ENCODE data around the gene MYO3B.
"Not testable (repeated sequence)": the region's sequence is repeated elsewhere in the genome, so short reads cannot be mapped to it uniquely, and the experiment has no call there.

MYO3B gene

DNA sequence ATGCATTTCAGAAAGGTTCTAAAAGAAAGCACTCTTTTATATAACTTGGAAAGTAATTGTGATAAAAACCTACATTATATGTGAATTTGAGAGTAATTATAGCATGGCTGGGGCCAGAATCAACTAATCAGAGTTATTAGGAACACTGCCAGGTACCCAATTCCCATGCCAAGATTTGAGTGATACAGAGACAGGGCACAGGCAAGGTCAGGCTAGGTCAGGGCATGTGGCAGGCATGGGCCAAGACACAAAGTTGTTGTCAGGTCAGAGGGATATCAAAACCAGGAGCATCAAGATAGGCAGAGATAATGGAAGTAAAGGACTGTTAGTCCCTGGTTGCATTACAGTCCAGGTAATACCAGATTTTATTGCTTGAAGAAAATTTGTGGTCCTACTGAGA, 87.4 kb downstream of the MYO3B start:
- no peak for DNase-seq

DNA sequence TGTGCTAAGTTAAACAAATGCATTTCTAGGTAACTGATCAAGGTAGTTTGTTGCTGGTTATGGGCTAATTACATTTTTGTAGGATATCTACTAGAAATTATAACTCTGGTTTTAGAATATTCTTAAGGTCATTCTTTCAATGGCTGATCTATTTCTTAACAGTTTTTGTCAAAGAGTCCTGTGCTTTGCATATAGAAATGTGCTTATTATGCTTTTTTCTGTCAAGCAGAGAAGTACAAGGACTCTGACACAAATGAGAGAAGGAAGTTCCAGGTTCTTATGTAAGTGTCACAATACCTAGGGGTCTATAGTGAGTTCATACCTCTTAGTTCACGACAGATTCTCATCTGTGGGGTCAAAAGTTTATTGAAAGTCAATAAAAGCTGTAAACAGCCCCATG, 88.4 kb downstream of the MYO3B start:
- DNase-seq = no peak

DNA sequence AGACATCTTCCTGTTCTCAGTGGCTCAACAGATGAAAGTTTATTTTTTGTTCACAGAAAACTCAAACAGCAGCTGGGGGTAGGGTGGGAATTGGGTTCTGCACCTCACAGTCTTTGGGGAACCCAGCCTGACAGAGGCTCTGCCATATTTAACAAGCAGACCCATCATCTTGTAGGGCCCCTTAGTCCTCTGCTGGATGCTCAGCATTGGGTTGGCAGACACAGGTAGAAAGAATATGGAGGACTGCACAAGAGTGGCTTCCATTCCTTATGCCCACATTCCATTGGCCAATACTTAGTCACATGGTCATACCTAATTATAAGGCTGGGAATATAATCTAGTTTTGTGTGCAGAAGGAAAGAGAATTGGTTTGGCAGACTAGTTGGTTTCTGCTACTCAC, 89.1 kb downstream of the MYO3B start:
- no peak for DNase-seq

DNA sequence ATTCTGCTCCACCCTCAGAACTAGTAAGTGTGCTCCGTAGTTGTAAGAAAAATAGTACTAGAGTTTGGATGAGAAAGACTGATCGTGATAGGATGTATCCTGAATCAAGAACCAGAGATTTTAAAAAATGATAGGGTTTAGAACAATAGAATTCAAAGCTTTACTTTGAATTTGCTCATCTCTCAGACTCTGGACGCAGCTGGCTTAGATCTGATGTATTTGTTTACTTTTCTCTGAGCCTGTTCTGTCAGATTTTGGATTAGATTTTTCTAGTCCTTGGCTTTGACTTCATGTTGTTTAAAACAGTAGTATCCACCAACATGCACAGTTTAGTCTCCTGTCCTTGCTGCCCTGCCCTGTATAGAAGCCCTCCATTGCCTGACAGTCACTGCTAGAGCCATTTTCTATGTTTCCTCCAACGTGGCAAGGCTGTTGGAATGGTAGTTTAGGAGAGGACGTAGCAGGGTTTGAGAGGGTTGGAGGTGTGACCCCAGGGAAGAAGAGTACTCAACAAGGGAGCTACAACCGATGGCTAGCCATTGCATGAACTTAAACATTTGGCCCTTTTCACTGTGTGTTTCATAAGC, 92.4 kb downstream of the MYO3B start:
- no peak for DNase-seq

DNA sequence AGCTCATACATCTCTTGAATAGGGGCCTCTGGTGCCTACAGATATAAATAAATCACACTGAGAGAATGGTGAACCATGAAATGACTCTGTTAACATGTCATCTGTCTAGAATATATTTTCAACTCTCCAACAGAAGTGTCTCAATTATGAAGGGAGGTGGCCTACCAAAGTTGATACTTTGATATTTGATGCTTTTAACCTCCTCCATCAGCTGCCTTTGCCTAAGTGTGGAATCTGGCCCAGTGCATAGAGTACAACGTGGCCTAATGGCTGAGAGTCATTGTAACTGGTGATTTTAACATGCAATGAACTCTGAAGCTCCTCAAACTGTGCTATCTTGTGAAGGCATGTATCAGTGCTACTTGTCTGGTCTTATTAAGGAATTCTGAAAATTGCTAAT, 93.4 kb downstream of the MYO3B start:
- DNase-seq = no peak

DNA sequence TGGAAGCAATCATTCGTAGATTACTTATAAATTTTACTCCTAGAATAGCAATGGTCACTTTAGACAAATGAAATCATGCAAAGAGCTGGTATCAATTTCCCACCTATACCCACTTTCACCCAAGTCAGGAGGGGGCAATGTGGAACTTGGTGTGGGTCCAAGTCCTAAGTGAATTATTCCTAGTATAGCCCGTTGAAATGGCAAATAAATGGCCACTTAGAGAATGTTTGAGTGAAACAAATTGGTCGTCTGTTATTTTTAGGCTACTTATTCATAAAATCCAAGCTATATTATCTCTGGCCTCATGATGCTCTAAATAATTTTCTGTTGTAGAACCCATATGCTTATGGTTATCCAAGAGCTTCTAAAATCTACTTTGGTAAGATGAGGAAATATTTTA, 98.1 kb downstream of the MYO3B start:
- no peak for DNase-seq

DNA sequence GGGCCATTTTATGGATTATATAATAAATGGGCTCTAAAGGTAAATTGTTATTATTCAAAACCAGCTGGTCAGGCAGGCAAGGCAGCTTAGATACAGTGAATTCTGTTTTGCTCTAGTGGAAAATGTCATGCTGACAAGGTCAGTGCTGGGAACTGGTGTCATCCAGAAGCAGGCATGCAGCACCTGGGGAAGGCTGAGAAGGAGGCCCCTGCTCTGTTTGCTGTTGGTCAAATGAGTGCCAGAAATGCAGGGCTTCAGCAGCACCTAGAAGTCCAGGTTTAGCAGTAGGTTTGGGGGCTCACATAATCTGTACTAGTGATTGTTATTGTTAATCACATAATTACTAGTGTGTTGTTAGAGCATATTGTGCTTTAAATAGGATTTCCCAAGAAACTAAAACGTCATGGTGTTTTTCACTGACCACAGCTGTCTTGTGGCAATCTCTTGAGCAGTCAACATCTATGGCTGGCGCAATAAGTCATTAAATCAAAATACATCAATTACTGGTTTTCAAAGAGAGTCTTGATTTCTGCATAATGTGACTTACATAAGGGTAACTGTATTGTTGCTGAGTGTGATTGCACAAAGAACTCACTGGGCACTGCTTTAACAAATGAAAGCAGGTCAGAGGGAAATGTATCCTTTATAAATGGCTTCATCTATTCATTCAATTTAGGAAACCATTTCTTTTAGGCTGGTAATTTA, 99.1 kb downstream of the MYO3B start:
- DNase-seq = no peak

DNA sequence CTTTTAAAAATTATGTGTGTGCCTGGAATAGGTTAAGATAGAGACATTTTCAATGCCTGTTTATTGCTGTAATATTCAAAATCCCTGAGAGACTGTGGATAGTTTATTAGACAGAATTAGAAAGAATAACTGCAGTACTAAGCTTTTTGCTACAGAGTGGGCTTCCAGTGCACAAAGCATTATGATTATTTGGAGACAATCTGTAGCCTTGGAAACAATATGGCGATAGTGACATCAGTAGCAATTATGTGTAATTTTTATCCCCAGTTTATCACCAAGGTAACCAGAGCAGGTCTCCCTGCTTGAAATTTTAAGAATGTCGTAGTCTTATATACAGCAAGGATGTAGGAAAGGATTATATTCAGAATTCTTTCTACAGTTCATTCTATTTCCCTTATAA, 100.0 kb downstream of the MYO3B start:
- DNase-seq = no peak

DNA sequence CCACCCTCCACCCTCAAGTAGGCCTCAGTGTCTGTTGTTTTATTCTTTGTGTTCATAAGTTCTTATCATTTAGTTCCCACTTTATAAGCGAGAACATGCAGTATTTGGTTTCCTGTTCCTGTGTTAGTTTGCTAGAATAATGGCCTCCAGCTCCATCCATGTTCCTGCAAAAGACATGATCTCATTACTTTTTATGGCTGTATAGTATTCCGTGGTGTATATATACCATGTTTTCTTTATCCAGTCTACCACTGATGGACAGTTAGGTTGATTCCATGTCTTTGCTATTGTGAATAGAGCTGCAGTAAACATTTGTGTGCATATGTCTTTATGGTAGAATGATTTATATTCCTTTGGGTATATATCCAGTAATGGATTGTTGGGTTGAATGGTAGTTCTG, 101.7 kb downstream of the MYO3B start:
- DNase-seq = not testable (repeated sequence)

DNA sequence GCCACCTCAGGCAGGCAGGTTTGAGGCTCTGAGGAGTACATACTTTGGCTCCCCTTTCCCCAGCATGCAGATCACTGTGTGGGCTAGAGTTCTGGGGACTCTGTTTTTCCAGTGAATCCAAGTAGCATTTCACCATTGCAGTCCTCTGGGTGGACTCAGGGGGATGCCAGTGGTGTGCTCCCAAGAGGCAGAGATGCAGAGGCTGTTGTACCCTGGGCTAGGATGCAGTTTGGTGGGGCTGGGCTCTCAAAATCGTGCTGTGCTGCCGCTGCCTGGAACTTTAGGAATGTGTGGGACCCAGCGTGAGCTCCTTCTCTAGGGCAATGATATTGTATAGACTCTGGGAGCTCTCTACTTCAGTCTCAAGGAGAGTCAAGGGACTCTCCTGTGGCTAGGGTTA, 104.9 kb downstream of the MYO3B start:
- DNase-seq = no peak

DNA sequence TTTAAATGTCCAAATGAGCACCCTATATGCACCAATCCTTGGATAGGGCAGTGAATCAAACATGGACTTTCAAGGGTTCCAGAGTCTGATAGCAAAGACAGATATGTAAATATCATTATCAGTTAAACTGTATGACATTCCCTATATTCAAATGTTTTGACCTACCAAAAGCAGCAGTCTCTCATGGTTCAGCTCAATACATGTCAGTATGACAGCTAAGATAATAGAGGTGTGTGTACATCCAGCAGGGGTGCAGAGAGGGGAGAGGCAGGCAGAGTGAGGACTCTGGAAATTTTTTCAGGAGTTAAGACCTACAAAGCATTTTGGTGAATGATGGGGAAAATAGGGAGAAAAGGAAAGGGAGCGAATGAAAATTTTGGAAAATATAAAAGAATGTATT, 106.3 kb downstream of the MYO3B start:
- DNase-seq = no peak

DNA sequence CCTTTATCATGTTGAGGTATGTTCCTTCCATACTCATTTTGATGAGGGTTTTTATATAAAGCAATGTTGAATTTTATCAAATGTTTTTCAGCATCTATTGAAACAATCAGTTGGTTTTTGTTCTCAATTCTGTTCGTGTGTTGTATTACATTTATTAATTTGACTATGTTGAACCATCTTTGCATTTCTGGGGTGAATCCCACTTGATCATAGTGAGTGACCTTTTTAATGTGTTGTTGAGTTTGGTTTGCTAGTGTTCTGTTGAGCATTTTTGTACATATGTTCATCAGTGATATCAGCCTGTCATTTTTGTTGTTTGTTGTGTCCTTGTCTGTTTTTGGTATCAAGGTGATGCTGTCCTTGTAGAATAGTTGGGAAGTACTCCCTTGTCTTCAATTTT, 110.9 kb downstream of the MYO3B start:
- no peak for DNase-seq

DNA sequence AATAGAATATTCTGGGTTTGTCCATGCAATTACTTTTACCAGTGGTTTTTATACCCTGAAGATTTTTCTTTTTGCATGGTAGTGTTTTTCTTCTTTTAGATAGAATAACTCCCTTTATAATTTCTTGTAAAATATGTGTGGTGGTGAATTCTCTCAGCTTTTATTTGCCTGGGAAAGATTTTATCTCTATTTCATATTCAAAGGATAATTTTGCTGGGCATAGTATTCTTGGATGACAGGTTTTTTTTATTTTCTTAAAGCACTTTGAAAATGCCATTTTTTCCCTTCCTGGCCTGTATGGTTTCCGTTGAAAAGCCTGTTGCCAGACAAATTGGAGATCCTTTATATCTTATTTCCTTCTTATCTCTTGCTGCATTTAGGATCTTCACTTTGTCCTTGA, 113.5 kb downstream of the MYO3B start:
- DNase-seq = no peak

DNA sequence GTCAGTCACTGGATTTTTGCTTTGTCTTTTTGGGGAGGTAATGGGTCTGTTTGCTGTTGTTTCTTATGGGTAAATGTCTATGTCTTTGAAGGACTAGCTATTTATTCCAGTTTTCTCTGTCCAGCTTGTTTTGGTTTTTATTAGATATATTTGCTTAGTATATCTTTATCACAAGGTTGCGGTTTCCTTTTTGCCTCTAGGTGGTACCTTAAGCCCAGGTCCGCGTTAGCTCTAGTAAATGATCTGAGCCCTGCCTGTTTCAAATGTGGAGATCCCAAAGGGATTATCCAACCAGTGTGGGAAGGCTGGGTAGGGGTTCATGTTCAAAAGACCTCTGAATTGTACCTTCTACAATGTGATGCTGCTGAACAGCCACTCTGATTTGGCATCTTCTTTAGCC, 114.5 kb downstream of the MYO3B start:
- no peak for DNase-seq

DNA sequence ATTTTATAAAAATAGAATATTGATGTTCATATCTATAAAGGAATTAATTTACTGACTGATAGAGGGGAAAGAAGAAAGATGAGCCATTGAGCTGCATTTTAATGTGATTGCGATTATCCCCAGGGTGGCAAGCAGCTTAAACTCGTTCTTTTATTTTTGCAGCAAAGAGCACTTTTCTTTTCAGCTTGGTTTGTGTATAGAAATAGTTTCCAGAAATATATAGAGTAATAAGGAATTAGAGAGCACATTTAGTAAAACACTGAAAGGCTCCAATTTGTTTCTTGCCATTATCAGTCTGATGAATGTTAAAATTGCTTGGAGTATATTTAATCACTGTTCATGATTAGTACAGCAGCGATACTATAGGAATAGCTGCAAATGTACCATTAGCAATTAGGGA, 119.5 kb downstream of the MYO3B start:
- DNase-seq = no peak

DNA sequence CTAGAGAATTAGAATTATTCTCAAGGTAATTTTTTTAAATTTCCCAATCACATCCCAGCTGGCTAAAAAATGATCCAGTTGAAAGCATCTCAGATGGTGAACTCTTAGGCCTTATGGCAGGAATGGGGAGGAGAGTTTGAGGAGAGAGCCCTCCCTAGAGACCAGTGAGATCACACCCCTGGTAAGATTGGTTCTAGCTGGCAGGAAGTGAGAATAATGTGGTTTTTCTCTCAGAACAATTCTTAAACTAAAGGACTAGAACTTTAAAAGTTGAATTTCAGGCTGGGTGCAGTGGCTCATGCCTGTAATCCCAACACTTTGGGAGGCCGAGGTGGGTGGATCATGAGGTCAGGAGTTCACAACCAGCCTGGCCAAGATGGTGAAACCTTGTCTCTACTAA, 120.2 kb downstream of the MYO3B start:
- DNase-seq = no peak

DNA sequence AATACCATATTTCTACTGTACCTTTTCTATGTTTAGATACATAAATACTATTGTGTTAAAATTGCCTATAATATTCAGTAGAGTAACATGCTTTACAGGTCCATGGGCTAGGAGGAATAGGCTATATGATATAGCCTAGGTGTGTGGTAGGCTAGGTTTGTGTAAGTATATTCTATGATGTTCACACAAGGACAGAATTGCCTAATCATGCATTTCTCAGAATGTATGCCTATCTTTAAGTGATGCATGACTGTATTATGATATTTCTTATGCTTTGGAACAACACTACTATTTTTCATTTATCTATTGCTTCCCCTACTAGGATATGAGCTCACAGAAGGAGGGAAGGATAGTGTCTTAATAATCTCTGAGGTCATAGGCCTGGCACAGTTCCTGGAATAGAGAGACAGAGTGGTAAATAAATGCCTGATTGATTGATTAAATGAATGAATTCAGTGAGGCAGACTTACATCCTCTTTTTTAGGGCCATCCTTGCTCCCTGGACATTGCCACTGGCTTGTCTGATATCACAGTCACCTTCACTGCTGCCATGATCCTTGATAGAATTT, 121.0 kb downstream of the MYO3B start:
- DNase-seq = no peak

DNA sequence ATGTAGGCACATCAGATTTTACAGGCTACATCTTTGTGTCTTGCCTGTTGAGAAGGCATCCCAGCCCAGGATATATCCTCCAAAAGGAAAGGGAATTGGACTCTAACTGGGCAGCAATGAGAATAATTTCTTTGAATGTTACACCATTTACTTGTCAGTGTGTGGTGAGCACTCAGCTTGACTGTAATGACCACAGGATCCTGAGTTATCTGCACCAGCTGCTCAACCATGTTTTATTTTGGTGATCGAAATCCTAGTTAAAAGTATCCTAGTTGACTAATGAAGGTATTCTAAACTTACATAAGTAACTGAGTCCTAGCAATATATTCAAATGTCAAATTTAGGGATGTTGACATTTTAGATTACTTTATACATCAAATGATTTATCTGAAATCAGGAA, 123.0 kb downstream of the MYO3B start:
- DNase-seq = no peak

DNA sequence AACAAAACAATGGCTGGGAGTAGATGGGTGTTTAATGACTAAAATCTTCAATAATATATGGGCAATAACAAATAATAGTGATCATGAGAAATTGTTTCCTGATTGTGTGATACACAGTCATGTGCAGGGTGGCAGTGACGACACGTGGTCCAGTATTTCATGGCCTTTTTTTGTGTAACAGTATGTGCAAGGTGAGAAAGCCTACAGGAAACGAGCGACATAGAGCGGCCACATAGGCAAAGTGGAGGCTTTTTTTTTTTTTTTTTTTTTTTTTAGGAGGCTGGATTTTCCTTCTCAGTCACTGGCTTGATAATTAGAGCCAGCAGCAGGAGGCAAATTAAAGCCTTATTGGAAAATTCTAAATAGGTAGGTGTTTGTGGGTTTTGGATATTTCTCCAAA, 123.7 kb downstream of the MYO3B start:
- DNase-seq = no peak

DNA sequence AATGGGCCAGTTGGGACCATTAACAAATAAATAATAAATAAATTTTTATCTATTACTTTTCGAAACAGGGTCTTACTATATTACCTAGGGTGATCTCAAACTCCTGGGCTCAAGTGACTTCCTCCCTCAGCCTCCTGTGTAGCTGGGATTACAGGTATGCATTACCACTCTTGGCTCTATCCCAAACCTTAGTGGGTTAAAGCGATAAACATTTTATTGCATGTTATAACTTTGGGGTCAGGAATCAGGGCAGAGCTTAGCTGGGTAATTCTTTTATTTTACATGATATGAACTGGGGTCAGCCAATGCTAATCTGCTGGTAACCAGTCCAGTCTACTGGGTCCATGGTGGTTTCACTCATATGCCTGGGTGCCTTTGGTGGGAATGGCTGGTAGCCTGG, 127.8 kb downstream of the MYO3B start:
- DNase-seq = no peak

DNA sequence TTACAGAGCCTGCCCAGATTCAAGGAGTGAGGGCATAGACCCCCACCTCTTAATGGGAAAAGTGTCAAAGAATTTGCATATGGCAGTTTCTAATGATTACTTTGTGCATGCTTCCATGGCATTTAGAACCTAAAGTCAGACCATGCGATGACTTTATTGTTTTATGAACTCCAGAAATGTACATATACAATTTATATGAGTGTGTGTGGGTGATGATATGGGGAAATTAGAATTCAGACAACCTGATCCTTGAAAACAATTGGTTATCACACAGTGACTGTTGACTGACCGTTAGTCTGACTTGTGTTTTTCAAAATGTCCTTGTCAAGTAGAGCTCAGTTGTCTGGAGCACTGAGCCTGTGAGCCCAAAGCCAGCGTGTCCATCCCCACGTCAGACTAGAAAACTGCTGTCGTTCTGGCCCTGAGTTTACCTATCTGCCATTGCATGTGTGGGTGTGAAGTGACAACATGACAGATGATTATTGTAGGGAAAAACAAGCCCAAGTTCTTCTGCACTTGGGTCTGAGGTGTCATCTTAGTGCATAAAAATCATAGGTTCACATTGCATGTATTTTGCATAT, 128.4 kb downstream of the MYO3B start:
- DNase-seq = no peak

DNA sequence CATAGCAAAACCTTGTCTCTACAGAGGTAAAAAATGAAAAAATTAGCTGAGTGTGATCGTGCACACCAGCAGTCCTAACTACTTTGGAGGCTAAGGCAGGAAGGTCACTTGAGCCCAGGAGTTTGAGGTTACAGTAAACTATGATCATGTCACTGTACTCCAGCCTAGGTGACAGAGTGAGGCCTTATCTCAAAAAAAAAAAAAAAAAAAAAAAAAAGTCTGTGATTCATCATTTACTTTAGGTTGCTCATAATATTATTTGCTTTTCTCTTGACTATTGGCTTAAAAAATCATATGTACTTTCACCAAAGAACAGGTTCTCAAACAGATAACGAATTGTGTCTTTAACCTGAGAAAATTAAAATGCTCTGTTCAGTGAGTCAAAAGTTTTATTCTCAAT, 129.1 kb downstream of the MYO3B start:
- DNase-seq = no peak

DNA sequence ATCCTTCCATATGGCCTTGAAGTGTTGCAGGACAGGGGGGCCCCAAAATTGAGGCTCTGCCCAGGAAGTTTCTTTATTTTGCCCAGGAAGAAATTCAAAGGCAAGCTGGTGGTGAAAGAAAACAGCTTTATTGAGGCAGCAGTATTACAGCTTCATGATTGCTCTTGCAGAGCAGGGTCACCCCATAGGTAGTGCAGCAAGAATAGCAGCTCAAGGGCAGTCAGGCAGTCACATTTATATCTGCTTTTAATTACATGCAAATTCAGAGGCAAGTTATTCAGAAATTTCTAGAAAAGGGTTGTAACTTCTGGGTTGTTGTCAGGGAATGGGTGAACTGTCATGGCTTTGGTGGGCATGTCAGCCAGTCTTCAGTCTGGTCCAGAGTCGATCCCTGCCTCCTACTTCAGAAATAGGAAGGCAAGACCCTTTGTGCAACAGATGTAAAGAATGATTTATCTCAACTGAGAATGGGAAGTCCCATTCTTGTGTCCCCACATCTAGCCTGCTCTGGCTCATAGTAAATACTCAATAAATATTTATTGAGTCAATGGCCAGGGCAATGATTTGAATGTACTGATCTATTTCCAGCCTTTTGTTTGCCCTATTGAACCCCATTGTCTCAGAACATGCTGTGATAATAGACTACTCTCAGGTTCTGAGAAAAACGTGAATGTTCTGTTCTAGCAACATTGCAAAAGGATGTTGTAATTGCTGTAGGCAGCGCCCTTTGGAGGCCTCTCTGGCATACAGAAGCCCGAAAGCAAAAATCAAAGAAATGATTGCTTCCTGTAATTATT, 129.8 kb downstream of the MYO3B start:
- no peak for DNase-seq

Measured in left hindlimb (tissue), 1 donor.